ENCODE measurements around the gene SULT6B1.

Gene SULT6B1

DNA sequence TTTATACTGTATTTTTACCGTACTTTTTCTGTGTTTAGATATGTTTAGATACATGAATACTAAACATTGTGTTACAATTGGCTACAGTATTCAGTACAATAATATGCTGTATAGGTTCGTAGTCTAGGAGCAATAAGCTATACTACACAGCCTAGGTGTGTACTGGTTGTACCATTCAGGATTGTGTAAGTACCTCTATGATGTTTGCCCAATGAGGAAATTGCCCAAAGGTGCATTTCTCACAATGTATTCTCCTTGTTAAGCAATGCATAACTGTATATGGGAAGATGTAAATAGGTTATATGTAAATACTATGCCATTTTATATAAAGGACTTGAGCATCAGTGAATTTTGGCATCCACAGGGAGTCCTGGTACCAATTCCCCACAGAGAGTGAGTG lies 42.4 kb downstream of the SULT6B1 start:
- no peak for DNase-seq

DNA sequence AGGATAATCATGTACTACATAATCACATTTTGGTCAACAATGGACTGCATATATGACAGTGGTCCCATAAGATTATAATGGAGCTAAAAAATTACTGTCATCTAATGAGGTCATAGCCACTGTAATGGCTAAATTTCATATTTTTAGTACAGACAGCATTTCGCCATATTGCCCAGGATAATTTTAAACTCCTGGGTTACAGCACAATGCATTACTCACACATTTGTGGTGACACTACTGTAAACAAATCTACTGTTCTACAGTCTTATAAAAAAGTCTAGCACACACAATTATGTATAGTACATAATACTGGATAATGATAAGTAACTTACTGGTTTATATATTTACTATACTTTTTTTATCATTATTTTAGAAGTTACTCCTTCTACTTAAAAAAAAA lies 44.5 kb downstream of the SULT6B1 start:
- DNase-seq, result no peak

DNA sequence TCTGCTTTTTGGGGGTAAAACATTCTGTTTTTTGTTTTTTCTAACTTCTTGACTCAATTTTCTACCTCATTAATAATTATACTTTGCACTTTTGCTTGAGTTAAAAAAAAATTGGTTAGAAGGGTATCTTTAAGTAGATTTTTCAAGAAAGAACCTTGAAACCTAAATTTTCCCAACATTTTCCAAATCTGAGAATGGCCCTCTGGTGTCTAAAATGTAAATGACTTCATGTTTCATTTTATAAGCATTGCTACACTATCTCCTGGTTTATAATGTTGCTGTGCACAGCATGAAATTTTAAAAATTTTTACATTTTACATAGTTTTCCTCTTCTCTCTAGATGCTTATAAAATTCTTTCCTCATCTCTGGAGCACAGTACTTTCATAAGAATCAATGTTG lies 45.9 kb downstream of the SULT6B1 start:
- DNase-seq, result no peak

DNA sequence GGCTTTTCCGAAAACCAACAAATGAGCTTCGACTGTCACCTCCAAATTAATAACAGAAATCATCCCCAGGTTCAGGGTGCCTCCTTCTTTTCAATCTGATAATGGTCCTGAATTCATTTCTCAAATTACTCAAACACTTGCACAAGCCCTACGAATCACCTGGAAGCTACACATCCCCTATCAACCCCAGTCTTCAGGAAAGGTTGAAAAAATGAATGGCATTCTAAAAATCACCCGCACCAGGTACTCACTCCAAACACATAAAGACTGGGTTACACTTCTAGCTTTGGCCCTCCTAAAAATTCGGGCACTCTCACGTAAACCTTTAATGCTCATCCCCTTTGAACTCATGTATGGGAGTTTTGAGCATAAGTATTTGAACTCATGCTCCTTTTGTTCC lies 55.6 kb downstream of the SULT6B1 start:
- DNase-seq, result no peak

DNA sequence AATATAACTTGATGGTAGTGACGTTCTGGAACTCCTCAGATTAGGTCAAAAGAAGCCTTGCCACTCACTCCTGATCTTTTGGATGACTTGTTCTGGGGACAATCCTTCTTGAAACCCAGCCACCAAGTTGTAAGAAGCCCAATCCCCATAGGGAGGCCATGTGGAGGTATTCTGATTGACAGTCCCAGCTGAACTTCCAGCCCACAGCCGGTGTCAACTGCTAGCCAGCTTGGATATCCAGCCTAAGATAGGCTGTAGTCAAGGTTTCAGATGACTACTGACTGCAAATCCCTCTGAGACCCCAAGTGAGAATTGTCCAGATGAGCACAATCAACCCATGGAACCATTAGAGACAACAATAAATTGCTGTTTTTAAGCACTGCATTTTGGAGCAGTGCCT lies 63.1 kb downstream of the SULT6B1 start:
- DNase-seq, result no peak

DNA sequence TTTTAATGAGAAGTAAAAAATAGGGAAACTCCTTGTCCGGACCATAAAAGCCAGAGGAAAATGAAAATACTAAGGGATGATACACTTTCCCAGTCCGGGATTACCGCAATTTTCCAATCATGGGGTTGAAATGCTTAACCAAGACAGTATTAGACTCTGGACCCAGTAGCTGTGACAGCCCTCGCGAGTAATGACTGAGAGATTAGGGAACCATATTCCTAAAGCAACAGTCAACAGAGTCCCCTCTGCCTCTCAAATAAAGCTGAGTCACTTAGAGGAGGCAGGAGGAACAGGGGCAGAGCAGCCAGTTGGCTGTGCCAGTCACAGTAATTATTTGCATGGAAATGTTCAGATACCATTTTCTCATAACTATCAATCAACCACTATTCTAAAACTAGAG lies 69.3 kb downstream of the SULT6B1 start:
- DNase-seq, result no peak

Data from NCI-H2171 (cell line).